Measurements from ENCODE around the gene NFATC1. TPM values are rescaled to one million over a fixed set of nuclear protein-coding genes. Genes with fewer than 3 reads are reported as not detected.
A peak's percentile ranks its signal among the peaks of the same experiment; 100 is the strongest.

The NFATC1 gene
- total and polyA plus RNA-seq, 2 experiments from 2014 or later: 7.5 to 9.8 TPM

GRCh38 chr18:79506191-79507075, 110.7 kb downstream of the NFATC1 start:
- peak overlapping the region; percentile 84 for H3K9ac ChIP-seq
- no peaks in the 10 kb centered on the region for H4K20me1 ChIP-seq (ENCODE audit: insufficient read depth)
- no peak for TF ChIP-seq EZH2 (IDR thresholded peaks at IDR 0.05; ENCODE audit: insufficient read depth, poor library complexity, severe bottlenecking)
- TF ChIP-seq EZH2phosphoT487 (IDR thresholded peaks at IDR 0.05; ENCODE audit: insufficient read depth, low read depth): no peak
- peaks cover 10% of the 10 kb centered on the region for H3F3A ChIP-seq (ENCODE audit: insufficient read depth)
- H3K9me3 ChIP-seq (ENCODE audit: low read depth): no peaks in the 10 kb centered on the region
- H3K9me2 ChIP-seq (ENCODE audit: insufficient read depth): no peaks in the 10 kb centered on the region
- 65 to 66% methylated on average over 20 of the region's 20 CpGs for WGBS, 2 experiments (ENCODE audit: low coverage in 1 of 2, low lambda C conversion rate in 2 of 2, missing lambda C conversion rate in 2 of 2)
- H3K4me1 ChIP-seq (ENCODE audit: insufficient read depth): peaks cover 24% of the 10 kb centered on the region
- in situ Hi-C loops (cut with MboI): no loop called here
- H3K36me3 ChIP-seq (ENCODE audit: low read depth): no peaks in the 10 kb centered on the region
- H3K27me3 ChIP-seq (replicated peaks; ENCODE audit: insufficient read depth): no peaks in the 10 kb centered on the region
- no peaks in the 10 kb centered on the region for H3K79me2 ChIP-seq (ENCODE audit: insufficient read depth)
- H3K4me2 ChIP-seq (ENCODE audit: unreplicated experiment): peak overlapping the region; percentile 72
- H3K27ac ChIP-seq: peak overlapping the region; percentile 82
- H3K4me3 ChIP-seq: 0 out of 2 replicates have a peak overlapping the region, but pooled peaks have one; percentile 57
- peak overlapping the region; percentile 85 for H2AFZ ChIP-seq
- peak; percentile 58 for DNase-seq

GRCh38 chr18:79507076-79507545, 111.4 kb downstream of the NFATC1 start:
- Histone ChIP-seq H3K4me1 (ENCODE audit: insufficient read depth) (peaks cover 24% of the 10 kb centered on the region), H3K36me3 (ENCODE audit: low read depth) (no peaks in the 10 kb centered on the region), H2AFZ (peak overlapping the region; percentile 85), H3K4me2 (ENCODE audit: unreplicated experiment) (peak overlapping the region; percentile 72), H3K79me2 (ENCODE audit: insufficient read depth) (no peaks in the 10 kb centered on the region), H3F3A (ENCODE audit: insufficient read depth) (peaks cover 6% of the 10 kb centered on the region), H3K27me3 (replicated peaks; ENCODE audit: insufficient read depth) (no peaks in the 10 kb centered on the region), H3K9me3 (ENCODE audit: low read depth) (no peaks in the 10 kb centered on the region), H4K20me1 (ENCODE audit: insufficient read depth) (no peaks in the 10 kb centered on the region), H3K27ac (peak overlapping the region; percentile 82), H3K9me2 (ENCODE audit: insufficient read depth) (no peaks in the 10 kb centered on the region), H3K9ac (peak overlapping the region; percentile 84), H3K4me3 (peak overlapping the region; percentile 57)
- in situ Hi-C loops (cut with MboI): no loop called here
- peak; percentile 79 for DNase-seq
- TF ChIP-seq EZH2phosphoT487 (IDR thresholded peaks at IDR 0.05; ENCODE audit: insufficient read depth, low read depth): no peak
- TF ChIP-seq EZH2 (IDR thresholded peaks at IDR 0.05; ENCODE audit: insufficient read depth, poor library complexity, severe bottlenecking): no peak
- 3 to 4% methylated on average over 22 to 23 of the region's 24 CpGs for WGBS, 2 experiments (ENCODE audit: low coverage in 1 of 2, low lambda C conversion rate in 2 of 2, missing lambda C conversion rate in 2 of 2)

- Histone ChIP-seq H3K4me2 (ENCODE audit: unreplicated experiment) (peak overlapping the region; percentile 72), H3K79me2 (ENCODE audit: insufficient read depth) (no peaks in the 10 kb centered on the region), H3K27me3 (replicated peaks; ENCODE audit: insufficient read depth) (no peaks in the 10 kb centered on the region), H3K4me1 (ENCODE audit: insufficient read depth) (peaks cover 22% of the 10 kb centered on the region), H3K27ac (peak overlapping the region; percentile 82), H4K20me1 (ENCODE audit: insufficient read depth) (no peaks in the 10 kb centered on the region), H3K9me2 (ENCODE audit: insufficient read depth) (no peaks in the 10 kb centered on the region), H3K9ac (peak overlapping the region; percentile 84), H3K36me3 (ENCODE audit: low read depth) (no peaks in the 10 kb centered on the region), H3K9me3 (ENCODE audit: low read depth) (no peaks in the 10 kb centered on the region), H3F3A (ENCODE audit: insufficient read depth) (no peaks in the 10 kb centered on the region; the same call in 1 of the 2 replicates), H2AFZ (peak overlapping the region; percentile 85), H3K4me3 (peak overlapping the region; percentile 57)
- in situ Hi-C loops (cut with MboI): no loop called here
- TF ChIP-seq EZH2phosphoT487 (IDR thresholded peaks at IDR 0.05; ENCODE audit: insufficient read depth, low read depth) (no peak), EZH2 (IDR thresholded peaks at IDR 0.05; ENCODE audit: insufficient read depth, poor library complexity, severe bottlenecking) (no peak)
- 21 to 23% methylated on average over 46 of the region's 46 CpGs for WGBS, 2 experiments (ENCODE audit: low coverage in 1 of 2, low lambda C conversion rate in 2 of 2, missing lambda C conversion rate in 2 of 2)
- peak; percentile 88 for DNase-seq
These were observed 112.1 kb downstream of the NFATC1 start for GRCh38 chr18:79507546-79508480.
